EL (cell line): ENCODE data around the gene OR9G1.
"Not testable (repeated sequence)": the region's sequence is repeated elsewhere in the genome, so short reads cannot be mapped to it uniquely, and the experiment has no call there.

Experiments used
- DNase-seq: peaks from one replicate; pipeline ENCODE4 v3.0.0-alpha.2; 2016

Gene OR9G1

GRCh38 chr11:56698795-56699194 lies at the start of gene OR9G1:
Gene OR9G1, plus strand, starts transcription at chr11:56699095. Its CDS starts 1,293 bp downstream, at chr11:56700388.
- DNase-seq, result no peak

GRCh38 chr11:56659755-56660154 lies 39.1 kb upstream of the OR9G1 start:
- no peak for DNase-seq

- DNase-seq, result no peak
These were observed 35.5 kb upstream of the OR9G1 start, which contains the start of gene OR5AR1 for GRCh38 chr11:56663386-56663785. Gene OR5AR1, plus strand, starts transcription at chr11:56663686. Its CDS starts 0 bp downstream, at chr11:56663686.

GRCh38 chr11:56670984-56671383 lies 27.9 kb upstream of the OR9G1 start:
- DNase-seq, result no peak

- DNase-seq, result no peak
These were observed 10.3 kb upstream of the OR9G1 start for GRCh38 chr11:56688554-56689100.

- not testable (repeated sequence) for DNase-seq
These were observed 7.7 kb upstream of the OR9G1 start for GRCh38 chr11:56691179-56691578.

GRCh38 chr11:56693428-56693827 lies 5.5 kb upstream of the OR9G1 start:
- DNase-seq, result no peak

GRCh38 chr11:56700242-56700913 lies 1.5 kb downstream of the OR9G1 start:
- no peak for DNase-seq

- DNase-seq, result no peak
These were observed 2.1 kb downstream of the OR9G1 start for GRCh38 chr11:56700914-56701485.

GRCh38 chr11:56705784-56706396 lies 7.0 kb downstream of the OR9G1 start:
- no peak for DNase-seq

GRCh38 chr11:56706486-56706885 lies 7.6 kb downstream of the OR9G1 start:
- no peak for DNase-seq

GRCh38 chr11:56714206-56714605 lies 15.3 kb downstream of the OR9G1 start:
- no peak for DNase-seq

- DNase-seq, result no peak
These were observed 17.5 kb downstream of the OR9G1 start for GRCh38 chr11:56716379-56716854.

GRCh38 chr11:56720513-56720912 lies 21.6 kb downstream of the OR9G1 start:
- DNase-seq, result no peak

- no peak for DNase-seq
These were observed 41.2 kb downstream of the OR9G1 start for GRCh38 chr11:56740107-56740506.

- no peak for DNase-seq
These were observed 42.0 kb downstream of the OR9G1 start for GRCh38 chr11:56740886-56741285.

- DNase-seq, result no peak
These were observed 49.7 kb downstream of the OR9G1 start, which contains the start of gene OR9G4 for GRCh38 chr11:56748597-56748996. Gene OR9G4, minus strand, starts transcription at chr11:56748697. Its CDS starts 4,931 bp downstream, at chr11:56743766.

GRCh38 chr11:56750190-56750589 lies 51.3 kb downstream of the OR9G1 start:
- DNase-seq, result no peak

GRCh38 chr11:56751480-56751879 lies 52.6 kb downstream of the OR9G1 start:
- DNase-seq, result no peak
